Ascending aorta (tissue), 2 donors: ENCODE measurements around the gene DCC. TPM values are rescaled to one million over a fixed set of nuclear protein-coding genes. Genes with fewer than 3 reads are reported as not detected.

Experiments used
- DNase-seq, 2 donors: peaks; one replicate each; pipeline ENCODE4 v3.0.0-alpha.2; 2019; ENCODE audit warnings: low spot score in 2 of 2
- H3K27ac ChIP-seq, 2 donors: fragments of 200-600 bp; sonication (generic); one replicate each; pipeline ENCODE4 v1.5.1; 2016 to 2017; ENCODE audit warnings: mild to moderate bottlenecking in 1 of 2
- H3K27me3 ChIP-seq: fragments of 200-600 bp; sonication (generic); one replicate; pipeline ENCODE4 v1.5.1; 2017
- H3K36me3 ChIP-seq, 2 donors: fragments of 200-600 bp; sonication (generic); one replicate each; pipeline ENCODE4 v1.5.1; 2016
- H3K4me1 ChIP-seq, 2 donors: fragments of 200-600 bp; sonication (generic); one replicate each; pipeline ENCODE4 v1.5.1; 2016 to 2017; ENCODE audit warnings: mild to moderate bottlenecking in 1 of 2
- H3K4me3 ChIP-seq, 2 donors: fragments of 200-600 bp; sonication (generic); one replicate each; pipeline ENCODE4 v1.5.1; 2016 to 2017; ENCODE audit warnings: mild to moderate bottlenecking in 1 of 2
- H3K9me3 ChIP-seq, 2 donors: fragments of 200-600 bp; sonication (generic); one replicate each; pipeline ENCODE4 v1.5.1; 2016
- CTCF ChIP-seq, 3 experiments: fragments of 200-600 bp in 2 of 3; fragments of 450-650 bp in 1 of 3; sonication (generic) in 2 of 3; IDR thresholded peaks; one replicate each; pipeline ENCODE4 v1.5.1; 2016 to 2019; ENCODE audit warnings: antibody characterized with exemption in 3 of 3, mild to moderate bottlenecking in 1 of 3, moderate library complexity in 1 of 3
- intact Hi-C: fragments of 100-400 bp; cut with DNase I; formaldehyde crosslinking; loops from one replicate; pipeline ENCODE4 v1.15.1; 2023
- total RNA-seq: library from RNA; depleted of rRNA; stranded (reverse); fragments of >200 nt; gene quantifications from one replicate; pipeline ENCODE4 v1.1.0, GENCODE V29; 2016

The DCC gene
- total RNA-seq, 1 donor from 2014 or later: not detected

- no peaks in the 10 kb centered on the region for H3K4me1 ChIP-seq
- intact Hi-C loops: no loop called here
- H3K36me3 ChIP-seq: no peaks in the 10 kb centered on the region
- no peaks in the 10 kb centered on the region for H3K27me3 ChIP-seq
- no peak overlapping the region for H3K27ac ChIP-seq
- no peak overlapping the region for H3K4me3 ChIP-seq
- H3K9me3 ChIP-seq: no peaks in the 10 kb centered on the region
- DNase-seq: no peak
- no peak for TF ChIP-seq CTCF (IDR thresholded peaks at IDR 0.05)
Measured at GRCh38 chr18:53139746-53140500, 799.9 kb downstream of the DCC start.

GRCh38 chr18:53142005-53142404 is 802.0 kb downstream of the DCC start:
- no peaks in the 10 kb centered on the region for H3K27me3 ChIP-seq
- H3K9me3 ChIP-seq: no peaks in the 10 kb centered on the region
- H3K27ac ChIP-seq: no peak overlapping the region
- H3K4me1 ChIP-seq: no peaks in the 10 kb centered on the region
- no peak for TF ChIP-seq CTCF (IDR thresholded peaks at IDR 0.05)
- H3K36me3 ChIP-seq: no peaks in the 10 kb centered on the region
- DNase-seq: no peak
- intact Hi-C loops: no loop called here
- no peak overlapping the region for H3K4me3 ChIP-seq

GRCh38 chr18:53147472-53147871 is 807.5 kb downstream of the DCC start:
- TF ChIP-seq CTCF (IDR thresholded peaks at IDR 0.05): no peak
- H3K4me3 ChIP-seq: no peak overlapping the region

GRCh38 chr18:53148123-53148522 is 808.1 kb downstream of the DCC start:
- no peak overlapping the region for H3K27ac ChIP-seq
- intact Hi-C loops: no loop called here
- H3K9me3 ChIP-seq: no peaks in the 10 kb centered on the region
- H3K4me1 ChIP-seq: no peaks in the 10 kb centered on the region
- TF ChIP-seq CTCF (IDR thresholded peaks at IDR 0.05): no peak
- no peaks in the 10 kb centered on the region for H3K27me3 ChIP-seq
- H3K36me3 ChIP-seq: no peaks in the 10 kb centered on the region
- no peak overlapping the region for H3K4me3 ChIP-seq
- no peak for DNase-seq

More at GRCh38 chr18:53147472-53147871, 807.5 kb downstream of the DCC start:
- DNase-seq: no peak
- Histone ChIP-seq H3K9me3 (no peaks in the 10 kb centered on the region), H3K4me1 (no peaks in the 10 kb centered on the region), H3K27me3 (no peaks in the 10 kb centered on the region), H3K27ac (no peak overlapping the region), H3K36me3 (no peaks in the 10 kb centered on the region)
- intact Hi-C loops: no loop called here

- Histone ChIP-seq H3K27me3 (no peaks in the 10 kb centered on the region), H3K9me3 (no peaks in the 10 kb centered on the region), H3K27ac (no peak overlapping the region), H3K4me3 (no peak overlapping the region), H3K4me1 (no peaks in the 10 kb centered on the region), H3K36me3 (no peaks in the 10 kb centered on the region)
- intact Hi-C loops: no loop called here
- TF ChIP-seq CTCF (IDR thresholded peaks at IDR 0.05): no peak
- no peak for DNase-seq
Measured at GRCh38 chr18:53152476-53152875, 812.5 kb downstream of the DCC start.
